Mesenchymal stem cell (in vitro differentiated cells and primary cell): ENCODE data around the gene KLHL13.

ENCODE experiments used
- DNase-seq: peaks from one replicate; pipeline ENCODE4 v3.0.0-alpha.2; 2013
- H2AFZ ChIP-seq: one replicate; pipeline ENCODE4 v1.6.1; 2013; ENCODE audit warnings: low read depth, mild to moderate bottlenecking, control low read depth, inconsistent platforms, low read length, moderate library complexity
- H2AK5ac ChIP-seq: 2 replicates; pipeline ENCODE4 v1.6.1; 2013; ENCODE audit warnings: low read length, moderate library complexity, mild to moderate bottlenecking, inconsistent platforms; ENCODE audit not compliant: severe bottlenecking
- H2BK120ac ChIP-seq: one replicate; pipeline ENCODE4 v1.6.1; 2013; ENCODE audit warnings: low read depth, mild to moderate bottlenecking, inconsistent platforms, low read length, moderate library complexity
- H2BK12ac ChIP-seq, 2 experiments: one replicate each; pipeline ENCODE4 v1.6.1; 2013; ENCODE audit warnings: inconsistent platforms in 2 of 2, low read length in 2 of 2, mild to moderate bottlenecking in 2 of 2, moderate library complexity in 2 of 2, control low read depth in 1 of 2
- H2BK15ac ChIP-seq: one replicate; pipeline ENCODE4 v1.6.1; 2013; ENCODE audit warnings: mild to moderate bottlenecking, low read depth, inconsistent platforms; ENCODE audit not compliant: poor library complexity, severe bottlenecking
- H2BK5ac ChIP-seq: 2 replicates; pipeline ENCODE4 v1.6.1; 2013; ENCODE audit warnings: low read depth, mild to moderate bottlenecking, low read length, control low read depth, inconsistent platforms; ENCODE audit not compliant: poor library complexity, severe bottlenecking
- H3K14ac ChIP-seq, 2 experiments: one replicate each; pipeline ENCODE4 v1.6.1; 2013; ENCODE audit warnings: inconsistent platforms in 2 of 2, low read length in 2 of 2, control low read depth in 1 of 2, mild to moderate bottlenecking in 1 of 2, moderate library complexity in 1 of 2
- H3K18ac ChIP-seq, 2 experiments: one replicate each; pipeline ENCODE4 v1.6.1; 2013; ENCODE audit warnings: inconsistent platforms in 2 of 2, low read length in 2 of 2, control low read depth in 1 of 2, low read depth in 1 of 2, mild to moderate bottlenecking in 1 of 2
- H3K23ac ChIP-seq, 2 experiments: one replicate each; pipeline ENCODE4 v1.6.1; 2013; ENCODE audit warnings: inconsistent platforms in 2 of 2, low read length in 2 of 2, mild to moderate bottlenecking in 2 of 2, moderate library complexity in 2 of 2, control low read depth in 1 of 2
- H3K27ac ChIP-seq: 2 replicates; pipeline ENCODE4 v1.5.1; 2013; ENCODE audit warnings: mild to moderate bottlenecking, moderate library complexity, low read length, control low read depth, inconsistent platforms; ENCODE audit not compliant: poor library complexity, severe bottlenecking
- H3K27me3 ChIP-seq, 2 experiments: 2 replicates each; pipeline versions ENCODE4 v1.6.1 to v1.7.0; 2013; ENCODE audit warnings: low read length in 2 of 2, mild to moderate bottlenecking in 2 of 2, moderate library complexity in 2 of 2, control low read depth in 1 of 2, inconsistent platforms in 1 of 2; ENCODE audit not compliant: control insufficient read depth in 1 of 2, insufficient read depth in 1 of 2
- H3K36me3 ChIP-seq, 2 experiments: 2 replicates each; pipeline versions ENCODE4 v1.6.1 to v1.7.0; 2013; ENCODE audit warnings: low read length in 2 of 2, control low read depth in 1 of 2, inconsistent platforms in 1 of 2, low read depth in 1 of 2, mild to moderate bottlenecking in 1 of 2; ENCODE audit not compliant: insufficient read depth in 2 of 2, control insufficient read depth in 1 of 2
- H3K4ac ChIP-seq, 2 experiments: one replicate each; pipeline ENCODE4 v1.6.1; 2013; ENCODE audit warnings: inconsistent platforms in 2 of 2, low read length in 2 of 2, mild to moderate bottlenecking in 2 of 2, moderate library complexity in 2 of 2, control low read depth in 1 of 2, low read depth in 1 of 2
- H3K4me1 ChIP-seq: 2 replicates; pipeline ENCODE4 v1.6.1; 2013; ENCODE audit warnings: low read depth, low read length, control low read depth; ENCODE audit not compliant: control insufficient read depth, insufficient read depth
- H3K4me2 ChIP-seq: 2 replicates; pipeline ENCODE4 v1.6.1; 2013; ENCODE audit warnings: low read length, mild to moderate bottlenecking, inconsistent platforms; ENCODE audit not compliant: poor library complexity, severe bottlenecking
- H3K4me3 ChIP-seq, 2 experiments: 2 replicates each; pipeline versions ENCODE4 v1.5.1 to v1.7.0; 2013; ENCODE audit warnings: low read length in 2 of 2, mild to moderate bottlenecking in 2 of 2, control low read depth in 1 of 2, low read depth in 1 of 2; ENCODE audit not compliant: insufficient read depth in 1 of 2
- H3K79me1 ChIP-seq: replicated peaks from 2 replicates; pipeline ENCODE4 v1.6.1; 2013; ENCODE audit warnings: mild to moderate bottlenecking, control low read depth, low read length, inconsistent platforms; ENCODE audit not compliant: poor library complexity, severe bottlenecking
- H3K9ac ChIP-seq: 2 replicates; pipeline ENCODE4 v1.7.0; 2013; ENCODE audit warnings: mild to moderate bottlenecking, low read length, moderate library complexity
- H3K9me3 ChIP-seq: 2 replicates; pipeline ENCODE4 v1.7.0; 2013; ENCODE audit warnings: mild to moderate bottlenecking, low read length; ENCODE audit not compliant: control insufficient read depth
- H4K8ac ChIP-seq: one replicate; pipeline ENCODE4 v1.6.1; 2013; ENCODE audit warnings: inconsistent platforms, mild to moderate bottlenecking, low read length, moderate library complexity
- H4K91ac ChIP-seq: one replicate; pipeline ENCODE4 v1.6.1; 2013; ENCODE audit warnings: mild to moderate bottlenecking, low read length, inconsistent platforms
- WGBS: methylation state at CpG from one replicate; pipeline ENCODE4 v1.1.7; 2013; ENCODE audit warnings: mixed read lengths; 5-methylcytosine and 5-hydroxymethylcytosine counted together

The KLHL13 gene

GRCh38 chrX:118088084-118088483, 28.5 kb downstream of the KLHL13 start:
- H3K27me3 ChIP-seq, result no peaks in the 10 kb centered on the region
- no peak overlapping the region for H3K4me3 ChIP-seq
- no peak overlapping the region for H3K27ac ChIP-seq
- H2BK15ac ChIP-seq, result no peak overlapping the region
- no peak overlapping the region for H2BK120ac ChIP-seq
- no CpG with 5 or more reads among the region's 4 CpGs for WGBS
- no peak overlapping the region for H3K23ac ChIP-seq
- H3K4me2 ChIP-seq, result no peak overlapping the region
- no peaks in the 10 kb centered on the region for H3K4me1 ChIP-seq
- H4K8ac ChIP-seq, result no peak overlapping the region
- no peaks in the 10 kb centered on the region for H3K36me3 ChIP-seq
- H2AK5ac ChIP-seq, result no peak overlapping the region
- H3K9me3 ChIP-seq, result peaks cover 10% of the 10 kb centered on the region
- no peak overlapping the region for H2BK12ac ChIP-seq
- no peak overlapping the region for H3K18ac ChIP-seq
- H3K14ac ChIP-seq, result no peak overlapping the region
- no peak overlapping the region for H2BK5ac ChIP-seq
- no peaks in the 10 kb centered on the region for H3K79me1 ChIP-seq
- H2AFZ ChIP-seq, result no peak overlapping the region
- no peak for DNase-seq
- H4K91ac ChIP-seq, result no peak overlapping the region
- H3K4ac ChIP-seq, result no peak overlapping the region
- no peak overlapping the region for H3K9ac ChIP-seq

- H3K4me1 ChIP-seq, result no peaks in the 10 kb centered on the region
- no peak overlapping the region for H4K8ac ChIP-seq
- no peak overlapping the region for H3K23ac ChIP-seq
- no peaks in the 10 kb centered on the region for H3K9me3 ChIP-seq
- H3K27me3 ChIP-seq, result no peaks in the 10 kb centered on the region
- H2BK120ac ChIP-seq, result no peak overlapping the region
- no peak overlapping the region for H2AK5ac ChIP-seq
- no peak overlapping the region for H2BK12ac ChIP-seq
- DNase-seq, result no peak
- WGBS, result no CpG with 5 or more reads among the region's 1 CpG
- no peak overlapping the region for H2AFZ ChIP-seq
- H2BK5ac ChIP-seq, result no peak overlapping the region
- H3K4me3 ChIP-seq, result no peak overlapping the region
- H4K91ac ChIP-seq, result no peak overlapping the region
- no peaks in the 10 kb centered on the region for H3K36me3 ChIP-seq
- H3K18ac ChIP-seq, result no peak overlapping the region
- H3K4ac ChIP-seq, result no peak overlapping the region
- H3K4me2 ChIP-seq, result no peak overlapping the region
- no peak overlapping the region for H3K14ac ChIP-seq
- no peak overlapping the region for H3K27ac ChIP-seq
- H3K79me1 ChIP-seq, result no peaks in the 10 kb centered on the region
- H3K9ac ChIP-seq, result no peak overlapping the region
- no peak overlapping the region for H2BK15ac ChIP-seq
Measured at GRCh38 chrX:118074196-118074595, 42.4 kb downstream of the KLHL13 start.

- Histone ChIP-seq H3K4me2 (no peak overlapping the region), H3K18ac (no peak overlapping the region), H3K9me3 (no peaks in the 10 kb centered on the region), H3K9ac (no peak overlapping the region), H3K79me1 (no peaks in the 10 kb centered on the region), H2BK15ac (no peak overlapping the region), H3K4ac (no peak overlapping the region), H3K4me1 (no peaks in the 10 kb centered on the region), H4K91ac (no peak overlapping the region), H2BK5ac (no peak overlapping the region), H4K8ac (no peak overlapping the region), H3K4me3 (no peak overlapping the region), H2AK5ac (no peak overlapping the region), H2BK12ac (no peak overlapping the region), H3K27me3 (no peaks in the 10 kb centered on the region), H3K27ac (no peak overlapping the region), H2BK120ac (no peak overlapping the region), H3K36me3 (no peaks in the 10 kb centered on the region), H3K14ac (no peak overlapping the region), H3K23ac (no peak overlapping the region), H2AFZ (no peak overlapping the region)
- no CpG with 5 or more reads among the region's 2 CpGs for WGBS
- no peak for DNase-seq
Measured at GRCh38 chrX:118066867-118067515, 49.6 kb downstream of the KLHL13 start.

- Histone ChIP-seq H3K27ac (no peak overlapping the region), H2BK120ac (no peak overlapping the region), H3K4me3 (no peak overlapping the region), H2BK15ac (no peak overlapping the region), H3K18ac (no peak overlapping the region), H2AFZ (no peak overlapping the region), H3K14ac (no peak overlapping the region), H2BK12ac (no peak overlapping the region), H3K23ac (no peak overlapping the region), H4K8ac (no peak overlapping the region), H3K27me3 (no peaks in the 10 kb centered on the region), H3K9me3 (no peaks in the 10 kb centered on the region), H2AK5ac (no peak overlapping the region), H2BK5ac (no peak overlapping the region), H3K36me3 (no peaks in the 10 kb centered on the region), H3K4me2 (no peak overlapping the region), H3K79me1 (no peaks in the 10 kb centered on the region), H3K4ac (no peak overlapping the region), H4K91ac (no peak overlapping the region), H3K4me1 (no peaks in the 10 kb centered on the region), H3K9ac (no peak overlapping the region)
- 100% methylated on average over 1 of the region's 3 CpGs for WGBS
- no peak for DNase-seq
Measured at GRCh38 chrX:118062817-118063615, 53.6 kb downstream of the KLHL13 start.
